NOMO-1 treated with dmso at 0.1 percent for 144 hours (cell line): ENCODE results near the gene GPR55.
"Not testable (repeated sequence)": the region's sequence is repeated elsewhere in the genome, so short reads cannot be mapped to it uniquely, and the experiment has no call there.

Source experiments
- DNase-seq: peaks from one replicate; lab custom pipeline; 2025; ENCODE audit not compliant: unreplicated experiment; lab: John Stamatoyannopoulos, UW

Gene GPR55

DNA sequence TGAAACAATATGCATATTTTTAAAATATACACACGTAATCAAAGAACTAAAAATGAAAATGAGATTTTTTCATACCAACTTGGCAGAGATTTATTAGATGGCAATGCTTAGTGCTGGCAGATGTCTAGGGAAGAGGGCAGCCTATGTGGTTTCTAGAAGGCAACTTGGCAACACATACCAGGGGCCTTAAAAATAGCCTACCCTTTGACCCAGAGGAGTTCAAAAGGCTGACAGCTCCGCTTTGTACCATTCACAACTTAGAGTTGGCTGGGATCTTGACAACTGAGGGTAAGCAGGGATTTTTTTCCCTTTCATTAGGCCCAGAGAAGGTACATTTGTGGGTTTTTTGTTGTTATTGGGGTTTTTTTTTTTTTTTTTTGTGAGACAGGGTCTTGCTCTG, 26.4 kb upstream of the GPR55 start:
- DNase-seq = no peak

DNA sequence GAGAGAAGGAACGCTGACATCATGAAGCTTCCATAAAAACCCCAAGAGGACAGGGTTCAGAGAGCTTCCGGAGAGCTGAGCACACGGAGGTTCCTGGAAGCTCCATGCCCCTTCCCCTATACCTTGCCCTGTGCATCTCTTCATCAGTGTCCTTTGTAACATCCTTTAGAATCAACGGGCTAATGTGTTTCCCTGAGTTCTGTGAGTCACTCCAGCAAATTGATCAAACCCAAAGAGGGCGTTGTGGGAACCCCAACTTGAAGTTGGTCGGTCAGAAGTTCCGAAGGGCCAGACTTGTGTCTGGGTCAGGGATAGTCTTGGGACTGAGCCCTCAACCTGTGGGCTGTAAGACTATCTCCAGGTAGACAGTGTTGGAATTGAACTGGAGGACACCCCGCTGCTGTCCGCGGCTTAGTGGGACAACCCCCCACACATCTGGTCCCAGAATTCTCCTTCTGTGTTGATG, 25.9 kb upstream of the GPR55 start:
- DNase-seq = no peak

DNA sequence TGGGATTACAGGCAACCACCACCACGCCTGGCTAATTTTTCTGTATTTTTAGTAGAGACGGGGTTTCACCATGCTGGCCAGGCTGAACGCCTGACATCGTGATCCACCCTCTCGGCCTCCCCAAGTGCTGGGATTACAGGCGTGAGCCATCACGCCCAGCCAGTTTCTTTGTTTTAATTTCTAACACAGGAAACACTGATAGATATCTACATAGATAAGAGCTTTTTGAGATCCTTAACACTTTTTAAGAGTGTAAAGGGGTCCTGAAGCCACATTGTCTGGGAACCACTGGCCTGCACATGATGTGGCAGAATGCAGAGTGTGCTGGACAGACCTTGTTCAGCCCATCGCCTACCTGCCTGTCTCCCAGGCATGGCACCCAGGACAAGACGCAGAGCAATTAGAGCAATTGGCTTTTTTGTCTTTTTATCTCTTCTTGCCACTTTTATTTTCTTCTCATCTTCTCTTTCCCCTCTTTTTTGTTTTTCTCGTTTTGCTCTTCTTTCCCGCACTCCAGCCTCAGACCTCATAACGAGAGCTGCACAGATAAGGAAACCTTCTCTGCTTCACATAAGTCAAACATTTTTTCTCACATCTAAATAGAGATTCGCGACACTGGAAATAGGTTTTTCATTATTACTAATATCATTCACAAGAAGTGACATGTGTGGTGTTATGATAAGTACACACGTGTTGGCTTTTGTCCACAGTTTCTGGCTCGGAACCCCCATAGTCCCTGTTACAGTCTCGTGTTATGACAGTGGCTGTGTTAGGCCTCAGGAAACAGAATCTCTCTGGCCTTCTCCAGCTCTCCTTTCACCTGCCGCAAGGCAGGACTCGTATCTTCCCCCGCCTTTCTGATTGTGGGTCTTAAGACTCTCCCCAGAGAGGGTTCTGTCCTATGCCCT, 25.2 kb upstream of the GPR55 start:
- no peak for DNase-seq

DNA sequence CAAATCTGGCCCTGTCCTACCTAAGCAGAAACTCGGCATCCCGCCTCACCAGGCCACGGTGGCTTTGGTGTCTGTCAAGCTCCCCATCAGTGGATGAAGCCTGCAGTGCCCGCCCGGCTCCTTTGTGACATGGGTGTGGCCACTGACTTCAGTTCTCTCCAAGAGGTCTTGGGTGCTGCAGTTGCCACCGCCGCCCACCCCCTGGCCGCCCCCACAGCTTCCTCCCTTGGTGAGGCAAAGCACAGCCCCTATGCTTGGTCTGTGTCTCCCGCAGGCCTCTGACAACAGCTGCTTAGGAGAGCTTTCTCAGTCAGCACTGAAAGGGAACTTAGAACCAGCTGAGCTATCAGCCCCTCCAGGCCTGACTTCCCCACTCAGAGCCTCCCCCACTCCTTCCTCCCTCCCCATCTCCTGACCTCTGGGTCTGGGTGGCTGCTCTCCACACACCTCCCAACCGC, 22.9 kb upstream of the GPR55 start:
- DNase-seq = no peak

GRCh38 chr2:230947235-230947576, 22.2 kb upstream of the GPR55 start:
- no peak for DNase-seq

GRCh38 chr2:230946429-230947234, 21.6 kb upstream of the GPR55 start:
- no peak for DNase-seq

GRCh38 chr2:230944757-230945372, 19.8 kb upstream of the GPR55 start:
- DNase-seq = no peak

GRCh38 chr2:230944123-230944653, 19.1 kb upstream of the GPR55 start:
- DNase-seq = no peak

GRCh38 chr2:230942920-230943896, 18.2 kb upstream of the GPR55 start:
- peak; percentile 84 for DNase-seq

DNA sequence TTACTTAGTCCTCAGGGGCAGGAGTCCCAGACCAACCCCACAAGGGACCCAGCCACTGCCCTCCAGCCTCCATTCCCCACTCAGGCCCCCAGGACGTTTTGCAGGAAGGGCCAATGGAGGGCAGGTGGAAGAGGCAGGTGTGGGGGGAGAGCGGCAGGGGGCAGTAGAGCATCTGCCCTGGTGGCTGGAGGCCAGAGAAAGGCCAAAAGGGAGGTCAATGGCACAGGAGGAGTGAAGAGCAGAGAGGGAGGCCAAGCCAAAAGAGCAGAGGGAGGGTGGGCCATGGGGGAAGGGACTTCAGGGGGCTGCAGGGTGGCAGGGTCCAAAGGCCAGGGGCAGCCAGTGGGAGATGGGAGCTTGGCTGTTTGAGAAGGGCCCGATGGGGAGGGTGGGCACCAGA, 17.3 kb upstream of the GPR55 start:
- no peak for DNase-seq

- no peak for DNase-seq
Measured at GRCh38 chr2:230941202-230942180, 16.4 kb upstream of the GPR55 start.

- DNase-seq = no peak
Measured at GRCh38 chr2:230940471-230940815, 15.4 kb upstream of the GPR55 start.

DNA sequence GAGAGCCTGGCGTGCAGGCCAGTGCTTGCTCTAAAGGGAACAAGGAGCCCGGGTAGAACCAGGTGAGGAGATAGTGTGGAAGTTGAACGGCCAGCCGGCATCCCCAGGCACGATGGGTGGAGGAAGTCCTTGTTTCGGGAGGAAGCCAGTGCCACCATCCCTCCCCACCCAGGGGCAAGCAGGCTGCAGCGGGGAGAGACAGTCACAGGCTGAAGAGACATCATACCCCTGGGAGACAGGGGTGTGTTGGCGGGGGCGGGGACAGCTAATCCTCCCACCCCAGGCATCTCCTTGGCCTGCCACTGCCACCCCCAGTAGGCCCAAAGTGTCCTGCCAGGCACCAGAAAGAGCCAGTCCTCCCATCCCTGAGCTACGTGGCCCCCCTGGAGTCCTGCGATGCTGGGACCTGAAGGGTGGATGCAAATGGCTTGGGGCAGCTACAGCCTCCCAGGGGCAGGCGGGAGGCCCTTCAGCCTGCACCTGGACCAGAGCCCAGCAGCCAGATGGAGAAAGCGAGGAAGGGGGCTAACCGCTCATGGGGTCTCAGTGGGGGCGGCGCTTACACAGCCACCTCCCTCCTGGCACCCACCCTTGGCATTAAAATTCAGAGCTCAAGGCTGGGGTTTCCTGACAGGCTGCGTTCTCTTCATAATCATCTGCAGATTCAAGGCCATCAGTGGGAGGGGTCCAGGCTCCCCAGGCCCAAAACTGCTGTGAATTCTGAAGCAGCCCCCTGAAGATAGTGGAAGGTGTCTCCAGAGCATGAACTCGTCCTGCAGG, 14.8 kb upstream of the GPR55 start:
- no peak for DNase-seq

GRCh38 chr2:230939066-230939591, 14.1 kb upstream of the GPR55 start:
- no peak for DNase-seq

DNA sequence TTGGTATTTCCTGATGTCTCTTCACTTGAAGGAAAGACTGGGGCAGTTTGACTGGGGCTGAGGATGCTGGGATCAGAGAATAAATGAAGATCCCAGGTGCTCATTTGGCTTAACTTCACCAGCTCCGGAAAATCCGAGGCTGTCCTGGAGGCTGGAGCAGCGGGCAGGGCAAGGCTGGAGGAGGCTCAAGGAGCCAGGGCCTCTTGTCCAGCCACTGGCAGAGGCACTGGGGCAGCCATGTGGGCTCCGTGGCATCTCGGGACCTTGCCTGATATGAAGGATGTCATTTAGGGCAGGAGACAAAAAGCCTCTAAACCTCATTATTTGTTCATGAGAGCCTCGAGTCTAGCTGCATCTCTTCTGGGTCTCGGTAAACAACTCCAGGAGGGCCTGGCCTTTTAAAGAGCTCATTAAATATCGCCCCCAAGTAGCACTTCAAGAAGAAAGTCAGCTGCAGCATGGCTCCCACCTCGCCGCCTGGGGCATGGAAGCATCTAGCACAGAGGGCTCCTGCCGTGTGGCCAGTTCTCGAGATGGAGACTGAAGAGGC, 13.5 kb upstream of the GPR55 start:
- no peak for DNase-seq

GRCh38 chr2:230938098-230938497, 13.1 kb upstream of the GPR55 start:
- DNase-seq = no peak

GRCh38 chr2:230937362-230937761, 12.3 kb upstream of the GPR55 start:
- DNase-seq = no peak

- DNase-seq = not testable (repeated sequence)
Measured at GRCh38 chr2:230936243-230936642, 11.2 kb upstream of the GPR55 start.
